Astrocyte (in vitro differentiated cells and primary cell): ENCODE results near the gene NLN.
"Not testable (repeated sequence)": the region's sequence is repeated elsewhere in the genome, so short reads cannot be mapped to it uniquely, and the experiment has no call there.

Experiments used
- CTCF ChIP-seq: IDR thresholded peaks from 2 replicates; pipeline ENCODE4 v1.5.1; 2011; ENCODE audit warnings: low read depth, mild to moderate bottlenecking, inconsistent platforms, low read length, moderate library complexity; ENCODE audit not compliant: insufficient read depth
- EZH2 ChIP-seq: IDR thresholded peaks from 2 replicates; pipeline ENCODE4 v1.6.1; 2012; ENCODE audit warnings: mild to moderate bottlenecking, low read length, inconsistent platforms; ENCODE audit not compliant: insufficient read depth

DNA sequence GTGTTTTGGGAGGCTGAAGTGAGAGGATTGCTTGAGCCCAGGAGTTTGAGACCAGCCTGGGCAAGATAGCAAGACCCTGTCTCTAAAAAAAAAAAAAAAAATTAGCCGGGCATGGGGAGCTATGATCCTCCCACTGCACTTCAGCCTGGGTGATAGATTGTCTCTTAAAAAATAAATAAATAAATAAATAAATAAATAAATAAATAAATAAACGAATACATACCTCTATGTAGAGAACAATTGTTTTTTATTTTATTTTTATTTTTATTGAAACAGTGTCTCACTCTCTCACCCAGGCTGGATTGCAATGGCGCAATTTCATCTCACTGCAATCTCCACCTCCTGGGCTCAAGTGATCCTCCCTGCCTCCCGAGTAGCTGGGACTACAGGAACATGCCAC is 122.8 kb downstream of the NLN start:
- not testable (repeated sequence) for TF ChIP-seq EZH2, CTCF
